Suprapubic skin (tissue), 4 donors: ENCODE results near the gene ZBTB46.

ENCODE experiments used
- CTCF ChIP-seq, 2 donors: fragments of 200-600 bp in 1 of 2; fragments of 450-650 bp in 1 of 2; sonication (generic) in 1 of 2; IDR thresholded peaks; one replicate each; pipeline ENCODE4 v1.5.1; 2016 to 2019; ENCODE audit warnings: antibody characterized with exemption in 2 of 2, mild to moderate bottlenecking in 1 of 2, moderate library complexity in 1 of 2
- EP300 ChIP-seq: sonication (generic); formaldehyde crosslinking; IDR thresholded peaks from one replicate; pipeline ENCODE4 v1.6.1; 2017; ENCODE audit warnings: antibody characterized with exemption
- POLR2A ChIP-seq, 2 donors: fragments of 450-650 bp; IDR thresholded peaks; one replicate each; pipeline ENCODE4 v1.6.1; 2017; ENCODE audit warnings: antibody characterized with exemption in 2 of 2, mild to moderate bottlenecking in 2 of 2, moderate library complexity in 2 of 2
- POLR2AphosphoS5 ChIP-seq, 3 donors: sonication (generic); formaldehyde crosslinking; IDR thresholded peaks; one replicate each; pipeline ENCODE4 v1.6.1; 2017; ENCODE audit warnings: antibody characterized with exemption in 3 of 3

GRCh38 chr20:63858393-63859165, 27.5 kb upstream of the ZBTB46 start:
- no peak for TF ChIP-seq CTCF (IDR thresholded peaks at IDR 0.05)
- TF ChIP-seq POLR2A (IDR thresholded peaks at IDR 0.05), result no peak
- TF ChIP-seq EP300, result no peak
- no peak for TF ChIP-seq POLR2AphosphoS5 (IDR thresholded peaks at IDR 0.05)
